HepG2 (cell line): ENCODE results near the gene LYRM1. TPM values are rescaled to one million over a fixed set of nuclear protein-coding genes. Genes with fewer than 3 reads are reported as not detected.

Experiments
- ATAC-seq: fragments of 200-7000 bp; cut with Tn5 transposase; 3 replicates; pipeline ENCODE4 v1.9.1; 2020; ENCODE audit warnings: mild to moderate bottlenecking, moderate library complexity
- BruUV-seq: library from RNA; stranded (reverse); fragments of 400-500 nt; replicated peaks from 2 replicates; lab custom pipeline; 2021; lab: Mats Ljungman, UMichigan
- CTCF ChIA-PET: fragments of 300-600 bp; formaldehyde crosslinking; extraction: SDS; loops from one replicate; lab custom pipeline; 2021; ENCODE audit warnings: low total read pairs, inconsistent platforms, low intra/inter-chr PET ratio; lab: Yijun Ruan, JAX
- POLR2A ChIA-PET: fragments of 350-600 bp; sonication (Branson Sonifier 250); formaldehyde crosslinking; loops from one replicate; lab custom pipeline; 2020; ENCODE audit warnings: antibody characterized with exemption, inconsistent platforms; lab: Yijun Ruan, JAX
- DNase-seq: peaks from one replicate; pipeline ENCODE4 v3.0.0-alpha.2; 2015; ENCODE audit warnings: low spot score
- FAIRE-seq: peaks from 3 replicates; lab custom pipeline; 2011; peaks lifted over from hg19 to GRCh38; lab: Jason Lieb, UNC
- H2AFZ ChIP-seq: one replicate; pipeline ENCODE4 v1.6.1; 2011; ENCODE audit warnings: low read length, inconsistent platforms
- H3K27ac ChIP-seq: fragments of 300-600 bp; 3 replicates; pipeline ENCODE4 v1.8.0; 2011; ENCODE audit warnings: mixed run types, mild to moderate bottlenecking, mixed read lengths, low read length, inconsistent platforms; ENCODE audit not compliant: insufficient read depth; ENCODE audit errors: extremely low read length
- H3K27me3 ChIP-seq, 2 experiments: fragments of 200-600 bp in 1 of 2; 2 replicates in 1 of 2; 3 replicates in 1 of 2; pipeline versions ENCODE4 v1.6.0 to v1.8.0; 2011; ENCODE audit warnings: low read length in 2 of 2, mild to moderate bottlenecking in 2 of 2, moderate library complexity in 2 of 2, inconsistent platforms in 1 of 2; ENCODE audit not compliant: insufficient read depth in 2 of 2, control insufficient read depth in 1 of 2
- H3K36me3 ChIP-seq, 2 experiments: fragments of 200-600 bp in 1 of 2; replicated peaks in 1 of 2; 2 replicates in 1 of 2; 3 replicates in 1 of 2; pipeline versions ENCODE4 v1.5.1 to v1.8.0; 2011; ENCODE audit warnings: low read length in 2 of 2, inconsistent platforms in 1 of 2; ENCODE audit not compliant: insufficient read depth in 2 of 2, control insufficient read depth in 1 of 2
- H3K4me1 ChIP-seq: 2 replicates; pipeline ENCODE4 v1.5.1; 2012; ENCODE audit warnings: low read length, inconsistent platforms; ENCODE audit not compliant: insufficient read depth
- H3K4me2 ChIP-seq: 2 replicates; pipeline ENCODE4 v1.6.0; 2011; ENCODE audit warnings: low read depth, low read length, inconsistent platforms
- H3K4me3 ChIP-seq, 3 experiments: fragments of 200-600 bp in 1 of 3; sonication (generic), shearing (Covaris generic) in 1 of 3; replicated peaks in 1 of 3; 2 replicates each; pipeline ENCODE4 v1.5.1; 2011 to 2016; ENCODE audit warnings: low read length in 3 of 3, inconsistent platforms in 2 of 3, low read depth in 2 of 3, mild to moderate bottlenecking in 2 of 3, control low read depth in 1 of 3, mixed read lengths in 1 of 3; ENCODE audit not compliant: insufficient read depth in 1 of 3
- H3K79me2 ChIP-seq: one replicate; pipeline ENCODE4 v1.6.1; 2011; ENCODE audit warnings: low read length, inconsistent platforms; ENCODE audit not compliant: insufficient read depth
- H3K9ac ChIP-seq: 2 replicates; pipeline ENCODE4 v1.6.0; 2011; ENCODE audit warnings: mild to moderate bottlenecking, low read depth, low read length, inconsistent platforms; ENCODE audit not compliant: insufficient read depth
- H3K9me3 ChIP-seq: 2 replicates; pipeline ENCODE4 v1.5.1; 2012; ENCODE audit warnings: mild to moderate bottlenecking, low read length
- H4K20me1 ChIP-seq: 2 replicates; pipeline ENCODE4 v1.6.0; 2011; ENCODE audit warnings: inconsistent platforms, mild to moderate bottlenecking, low read length, moderate library complexity; ENCODE audit not compliant: insufficient read depth
- ETV5 ChIP-seq: IDR thresholded peaks from 2 replicates; pipeline ENCODE4 v1.6.1; 2018; ENCODE audit warnings: missing biosample characterization, missing genetic modification reagents, inconsistent platforms, borderline replicate concordance
- HNRNPH1 ChIP-seq: fragments of 200-400 bp; formaldehyde crosslinking; optimal IDR thresholded peaks from 2 replicates; pipeline ENCODE3; 2017; ENCODE audit warnings: mild to moderate bottlenecking, low read depth, low read length
- ZNF138 ChIP-seq: sonication (generic); formaldehyde crosslinking; IDR thresholded peaks from 2 replicates; pipeline ENCODE4 v1.5.0; 2020; ENCODE audit warnings: mild to moderate bottlenecking, low read depth, missing genetic modification reagents
- ZNF232 ChIP-seq: sonication (generic); formaldehyde crosslinking; IDR thresholded peaks from 2 replicates; pipeline ENCODE4 v1.4.0; 2020; ENCODE audit warnings: missing genetic modification reagents, borderline replicate concordance
- ZNF354B ChIP-seq: sonication (generic); formaldehyde crosslinking; IDR thresholded peaks from 2 replicates; pipeline ENCODE4 v1.8.0; 2022; ENCODE audit warnings: mild to moderate bottlenecking, missing genetic modification reagents
- ZNF496 ChIP-seq: sonication (generic); formaldehyde crosslinking; IDR thresholded peaks from 2 replicates; pipeline ENCODE4 v1.8.1; 2023; ENCODE audit warnings: mild to moderate bottlenecking, moderate library complexity, missing genetic modification reagents; ENCODE audit not compliant: insufficient replicate concordance
- ZSCAN29 ChIP-seq: sonication (generic); formaldehyde crosslinking; conservative IDR thresholded peaks from 2 replicates; pipeline ENCODE4 v1.4.0; 2020; ENCODE audit warnings: mild to moderate bottlenecking, missing genetic modification reagents
- WGBS: methylation state at CpG from one replicate; pipeline ENCODE4 v1.1.6; 2017; ENCODE audit warnings: low lambda C conversion rate; 5-methylcytosine and 5-hydroxymethylcytosine counted together
- in situ Hi-C: cut with HindIII; loops from 2 replicates; pipeline ENCODE4 v1.10.0; 2017; ENCODE audit warnings: low pct_unique_long_range_greater_than_20kb; ENCODE audit not compliant: extremely low pct_ligation_motif_present
- intact Hi-C: fragments of 100-400 bp; cut with micrococcal nuclease; formaldehyde crosslinking; loops from one replicate; pipeline ENCODE4 v1.10.0; 2022; ENCODE audit not compliant: unreplicated experiment
- polyA plus RNA-seq, 8 experiments: library from polyadenylated mRNA; depleted of rRNA in 3 of 8; stranded (reverse) in 7 of 8; unstranded in 1 of 8; fragments of >200 nt; fragmentation: Illumina TruSeq in 4 of 8; extraction: Trizol in 4 of 8; gene quantifications; 2 replicates each; pipeline versions ENCODE4 v1.2.1 to v1.2.3, GENCODE V29; 2011 to 2016; ENCODE audit warnings: low read depth in 4 of 8, missing spikeins in 1 of 8, mixed read lengths in 1 of 8; ENCODE audit not compliant: insufficient read depth in 1 of 8
- total RNA-seq, 5 experiments: library from RNA; depleted of rRNA; stranded (reverse); fragments of >200 nt; fragmentation: Illumina TruSeq; extraction: Trizol; gene quantifications; 2 replicates each; pipeline ENCODE4 v1.2.3, GENCODE V29; 2016; ENCODE audit warnings: low read depth in 1 of 5
- TF ChIP-seq, protein P1 (sequence below): sonication (generic); formaldehyde crosslinking; conservative IDR thresholded peaks from 2 replicates; pipeline ENCODE4 v1.8.0; 2022; ENCODE audit warnings: mild to moderate bottlenecking, moderate library complexity, missing genetic modification reagents
- TF ChIP-seq, protein P2 (sequence below): sonication (generic); formaldehyde crosslinking; IDR thresholded peaks from 2 replicates; pipeline ENCODE4 v1.4.0; 2020; ENCODE audit warnings: missing genetic modification reagents

The LYRM1 gene
- total and polyA plus RNA-seq, 2 of the 13 experiments (the other 11 are each of a cell fraction or from before 2014, with no cell fraction given) = 59.2 to 82.6 TPM

DNA sequence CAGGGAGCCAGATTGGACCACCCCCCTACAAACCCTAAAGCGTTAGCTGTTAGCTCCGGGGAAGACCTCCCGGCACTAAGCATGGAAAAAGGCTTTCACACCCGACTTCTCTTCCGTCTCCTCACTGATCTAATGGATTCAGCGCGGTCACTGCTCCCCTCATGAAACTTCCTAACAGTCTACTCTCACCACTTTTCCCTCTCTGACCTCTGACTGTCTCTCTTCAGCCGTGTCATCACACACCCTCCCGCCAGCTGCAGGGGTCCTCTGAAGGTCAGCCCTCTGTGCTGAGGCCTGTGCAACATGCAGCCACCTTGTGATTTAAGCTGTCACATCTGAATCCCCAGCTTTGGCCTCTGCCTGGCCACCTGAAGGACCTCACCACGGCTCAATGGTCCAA is 15.7 kb downstream of the LYRM1 start (continued):
- TF ChIP-seq, protein P1, sequence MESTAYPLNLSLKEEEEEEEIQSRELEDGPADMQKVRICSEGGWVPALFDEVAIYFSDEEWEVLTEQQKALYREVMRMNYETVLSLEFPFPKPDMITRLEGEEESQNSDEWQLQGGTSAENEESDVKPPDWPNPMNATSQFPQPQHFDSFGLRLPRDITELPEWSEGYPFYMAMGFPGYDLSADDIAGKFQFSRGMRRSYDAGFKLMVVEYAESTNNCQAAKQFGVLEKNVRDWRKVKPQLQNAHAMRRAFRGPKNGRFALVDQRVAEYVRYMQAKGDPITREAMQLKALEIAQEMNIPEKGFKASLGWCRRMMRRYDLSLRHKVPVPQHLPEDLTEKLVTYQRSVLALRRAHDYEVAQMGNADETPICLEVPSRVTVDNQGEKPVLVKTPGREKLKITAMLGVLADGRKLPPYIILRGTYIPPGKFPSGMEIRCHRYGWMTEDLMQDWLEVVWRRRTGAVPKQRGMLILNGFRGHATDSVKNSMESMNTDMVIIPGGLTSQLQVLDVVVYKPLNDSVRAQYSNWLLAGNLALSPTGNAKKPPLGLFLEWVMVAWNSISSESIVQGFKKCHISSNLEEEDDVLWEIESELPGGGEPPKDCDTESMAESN (CRISPR knock-in tag) = no peak
- TF ChIP-seq ZNF232 (CRISPR knock-in tag) = no peak
- peak; percentile 55; the same call in 1 of the 2 replicates for TF ChIP-seq ZSCAN29 (CRISPR knock-in tag)
- TF ChIP-seq ETV5 (CRISPR knock-in tag) = no peak

DNA sequence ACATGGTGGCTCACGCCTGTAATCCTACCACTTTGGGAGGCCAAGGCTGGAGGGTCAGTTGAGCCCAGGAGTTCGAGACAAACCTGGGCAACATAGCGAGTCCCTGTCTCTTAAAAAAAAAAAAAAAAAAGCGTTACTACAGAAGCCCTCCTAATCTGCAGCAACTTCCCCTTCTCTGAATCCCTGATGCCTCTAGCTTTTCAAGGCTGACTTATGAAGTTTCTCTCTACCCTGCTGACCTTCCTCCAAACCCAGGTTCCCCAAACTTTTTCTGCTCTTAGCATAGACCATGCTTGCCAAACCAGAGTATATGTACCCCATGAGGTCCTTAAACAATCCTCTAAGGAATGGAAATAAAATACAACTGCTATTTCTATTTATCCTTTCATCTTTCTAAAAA is 16.4 kb downstream of the LYRM1 start:
- intact Hi-C loops = no loop called here
- H3K79me2 ChIP-seq = no peaks in the 10 kb centered on the region

More for the DNA sequence above, 16.4 kb downstream of the LYRM1 start:
- Histone ChIP-seq H2AFZ (no peak overlapping the region), H3K36me3 (peaks cover 15 to 36% of the 10 kb centered on the region in 2 experiments), H4K20me1 (no peaks in the 10 kb centered on the region), H3K9ac (no peak overlapping the region), H3K9me3 (no peaks in the 10 kb centered on the region), H3K4me3 (no peak overlapping the region), H3K4me2 (no peak overlapping the region), H3K4me1 (peaks cover 18% of the 10 kb centered on the region), H3K27ac (no peak overlapping the region), H3K27me3 (no peaks in the 10 kb centered on the region)
- no peak for DNase-seq
- no peak for ATAC-seq
- in situ Hi-C loops = no loop called here
- ChIA-PET CTCF (no interaction called here), POLR2A (interaction anchor here (0.6 kb wide), 1 partner anchor 17 kb away, joined by 3 read pairs; the partner anchor contains the start of genes DCUN1D3 and LYRM1)
- TF ChIP-seq HNRNPH1 (no peak), ZNF354B (CRISPR knock-in tag) (no peak), ZNF138 (CRISPR knock-in tag) (no peak), ZNF496 (CRISPR knock-in tag) (no peak)
- TF ChIP-seq, protein P2, sequence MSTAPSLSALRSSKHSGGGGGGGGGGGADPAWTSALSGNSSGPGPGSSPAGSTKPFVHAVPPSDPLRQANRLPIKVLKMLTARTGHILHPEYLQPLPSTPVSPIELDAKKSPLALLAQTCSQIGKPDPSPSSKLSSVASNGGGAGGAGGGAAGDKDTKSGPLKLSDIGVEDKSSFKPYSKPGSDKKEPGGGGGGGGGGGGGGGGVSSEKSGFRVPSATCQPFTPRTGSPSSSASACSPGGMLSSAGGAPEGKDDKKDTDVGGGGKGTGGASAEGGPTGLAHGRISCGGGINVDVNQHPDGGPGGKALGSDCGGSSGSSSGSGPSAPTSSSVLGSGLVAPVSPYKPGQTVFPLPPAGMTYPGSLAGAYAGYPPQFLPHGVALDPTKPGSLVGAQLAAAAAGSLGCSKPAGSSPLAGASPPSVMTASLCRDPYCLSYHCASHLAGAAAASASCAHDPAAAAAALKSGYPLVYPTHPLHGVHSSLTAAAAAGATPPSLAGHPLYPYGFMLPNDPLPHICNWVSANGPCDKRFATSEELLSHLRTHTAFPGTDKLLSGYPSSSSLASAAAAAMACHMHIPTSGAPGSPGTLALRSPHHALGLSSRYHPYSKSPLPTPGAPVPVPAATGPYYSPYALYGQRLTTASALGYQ (CRISPR knock-in tag) = no peak
- BruUV-seq = no TSS peak
- no peak for FAIRE-seq
- WGBS = 96% methylated on average over 4 of the region's 4 CpGs
